Neural progenitor cell (in vitro differentiated cells): ENCODE results near the gene KAZN.

Experiments used
- EZH2 ChIP-seq: fragments of 200-600 bp; sonication (generic); IDR thresholded peaks from 2 replicates; pipeline ENCODE4 v1.6.1; 2017; ENCODE audit warnings: antibody characterized with exemption, mild to moderate bottlenecking, moderate library complexity
- EZH2phosphoT487 ChIP-seq: fragments of 200-600 bp; sonication (generic); IDR thresholded peaks from 2 replicates; pipeline ENCODE4 v1.6.1; 2017; ENCODE audit warnings: antibody characterized with exemption
- TF ChIP-seq, protein P1 (sequence below): fragments of 200-600 bp; sonication (generic); IDR thresholded peaks from 2 replicates; pipeline ENCODE4 v1.5.1; 2017; ENCODE audit warnings: antibody characterized with exemption, mild to moderate bottlenecking

DNA sequence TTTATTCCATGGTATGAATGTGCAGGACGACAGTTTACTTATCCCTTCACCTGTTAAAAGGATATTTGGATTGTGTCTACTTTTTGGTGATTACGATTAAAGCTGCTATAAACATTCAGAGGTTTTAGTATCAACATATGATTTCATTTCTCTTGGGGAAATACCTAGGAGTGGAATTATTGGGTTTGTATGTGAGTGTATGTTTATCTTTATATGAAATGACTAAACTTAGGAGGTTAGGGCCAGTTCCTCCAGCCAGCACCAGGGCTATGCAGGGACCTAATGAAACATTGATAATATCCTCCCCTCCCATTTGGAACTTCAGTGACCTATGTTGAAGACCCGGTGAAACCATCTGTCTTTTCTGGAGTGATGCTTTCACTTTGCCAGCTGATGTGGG lies 568.9 kb downstream of the KAZN start:
- TF ChIP-seq, protein P1, sequence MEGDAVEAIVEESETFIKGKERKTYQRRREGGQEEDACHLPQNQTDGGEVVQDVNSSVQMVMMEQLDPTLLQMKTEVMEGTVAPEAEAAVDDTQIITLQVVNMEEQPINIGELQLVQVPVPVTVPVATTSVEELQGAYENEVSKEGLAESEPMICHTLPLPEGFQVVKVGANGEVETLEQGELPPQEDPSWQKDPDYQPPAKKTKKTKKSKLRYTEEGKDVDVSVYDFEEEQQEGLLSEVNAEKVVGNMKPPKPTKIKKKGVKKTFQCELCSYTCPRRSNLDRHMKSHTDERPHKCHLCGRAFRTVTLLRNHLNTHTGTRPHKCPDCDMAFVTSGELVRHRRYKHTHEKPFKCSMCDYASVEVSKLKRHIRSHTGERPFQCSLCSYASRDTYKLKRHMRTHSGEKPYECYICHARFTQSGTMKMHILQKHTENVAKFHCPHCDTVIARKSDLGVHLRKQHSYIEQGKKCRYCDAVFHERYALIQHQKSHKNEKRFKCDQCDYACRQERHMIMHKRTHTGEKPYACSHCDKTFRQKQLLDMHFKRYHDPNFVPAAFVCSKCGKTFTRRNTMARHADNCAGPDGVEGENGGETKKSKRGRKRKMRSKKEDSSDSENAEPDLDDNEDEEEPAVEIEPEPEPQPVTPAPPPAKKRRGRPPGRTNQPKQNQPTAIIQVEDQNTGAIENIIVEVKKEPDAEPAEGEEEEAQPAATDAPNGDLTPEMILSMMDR, result no peak
- TF ChIP-seq EZH2, result no peak
- TF ChIP-seq EZH2phosphoT487, result no peak
